Tibial artery (tissue), 4 donors: Measurements from ENCODE around the gene RNFT1.
"Not testable (repeated sequence)": the region's sequence is repeated elsewhere in the genome, so short reads cannot be mapped to it uniquely, and the experiment has no call there.

Experiments
- DNase-seq, 2 donors: peaks; one replicate each; pipeline ENCODE4 v3.0.0-alpha.2; 2019
- H3K27ac ChIP-seq, 2 donors: fragments of 200-600 bp; sonication (generic) in 1 of 2; 1 replicate in 1 of 2; 2 replicates in 1 of 2; pipeline ENCODE4 v1.5.1; 2018 to 2019; ENCODE audit warnings: mild to moderate bottlenecking in 1 of 2
- H3K27me3 ChIP-seq, 2 donors: fragments of 200-600 bp; sonication (generic) in 1 of 2; one replicate each; pipeline versions ENCODE4 v1.5.1 to v1.6.0; 2016 to 2019
- H3K36me3 ChIP-seq, 3 donors: fragments of 200-600 bp; sonication (generic) in 2 of 3; one replicate each; pipeline ENCODE4 v1.5.1; 2016 to 2019; ENCODE audit warnings: mild to moderate bottlenecking in 2 of 3
- H3K4me1 ChIP-seq, 4 donors: fragments of 200-600 bp; sonication (generic) in 2 of 4; 1 replicate in 3 of 4; 2 replicates in 1 of 4; pipeline ENCODE4 v1.5.1; 2016 to 2019
- H3K4me3 ChIP-seq, 2 donors: fragments of 200-600 bp; sonication (generic) in 1 of 2; 1 replicate in 1 of 2; 2 replicates in 1 of 2; pipeline ENCODE4 v1.5.1; 2018 to 2019; ENCODE audit warnings: mild to moderate bottlenecking in 2 of 2
- H3K9me3 ChIP-seq, 3 donors: fragments of 200-600 bp; sonication (generic) in 1 of 3; one replicate each; pipeline ENCODE4 v1.5.1; 2016 to 2019
- CTCF ChIP-seq, 2 experiments: fragments of 200-600 bp in 1 of 2; fragments of 450-650 bp in 1 of 2; IDR thresholded peaks; one replicate each; pipeline ENCODE4 v1.5.1; 2017 to 2019; ENCODE audit warnings: antibody characterized with exemption in 2 of 2, mild to moderate bottlenecking in 1 of 2, moderate library complexity in 1 of 2
- intact Hi-C: fragments of 100-400 bp; cut with DNase I; formaldehyde crosslinking; loops from one replicate; pipeline ENCODE4 v1.15.0; 2023; ENCODE audit warnings: low total_unique reads

RNFT1 gene, protein sequence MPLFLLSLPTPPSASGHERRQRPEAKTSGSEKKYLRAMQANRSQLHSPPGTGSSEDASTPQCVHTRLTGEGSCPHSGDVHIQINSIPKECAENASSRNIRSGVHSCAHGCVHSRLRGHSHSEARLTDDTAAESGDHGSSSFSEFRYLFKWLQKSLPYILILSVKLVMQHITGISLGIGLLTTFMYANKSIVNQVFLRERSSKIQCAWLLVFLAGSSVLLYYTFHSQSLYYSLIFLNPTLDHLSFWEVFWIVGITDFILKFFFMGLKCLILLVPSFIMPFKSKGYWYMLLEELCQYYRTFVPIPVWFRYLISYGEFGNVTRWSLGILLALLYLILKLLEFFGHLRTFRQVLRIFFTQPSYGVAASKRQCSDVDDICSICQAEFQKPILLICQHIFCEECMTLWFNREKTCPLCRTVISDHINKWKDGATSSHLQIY

GRCh38 chr17:59964482-59965328 is at the start of gene RNFT1:
TSS of gene RNFT1 (minus strand) at chr17:59964740. CDS start at chr17:59964663, 77 bp downstream.
- Histone ChIP-seq H3K27me3 (no peaks in the 10 kb centered on the region), H3K4me1 (peaks cover 0 to 17% (median 11%) of the 10 kb centered on the region in 4 donors), H3K4me3 (peak within 1 kb of the TSS; percentile 80 to 91), H3K9me3 (no peaks in the 10 kb centered on the region), H3K27ac (peak within 1 kb of the TSS; percentile 91 to 93), H3K36me3 (no peaks in the 10 kb centered on the region)
- peak; percentile 90 to 93 for DNase-seq
- TF ChIP-seq CTCF (IDR thresholded peaks at IDR 0.05), result peak in 1 of 2 experiments; percentile 4
- intact Hi-C loops, result no loop called here

- H3K27ac ChIP-seq, H3K27me3 ChIP-seq, intact Hi-C loops, H3K9me3 ChIP-seq, DNase-seq, H3K4me1 ChIP-seq, H3K4me3 ChIP-seq, H3K36me3 ChIP-seq: not testable (repeated sequence)
These were observed 44.8 kb upstream of the RNFT1 start for GRCh38 chr17:60009326-60009725.

DNA sequence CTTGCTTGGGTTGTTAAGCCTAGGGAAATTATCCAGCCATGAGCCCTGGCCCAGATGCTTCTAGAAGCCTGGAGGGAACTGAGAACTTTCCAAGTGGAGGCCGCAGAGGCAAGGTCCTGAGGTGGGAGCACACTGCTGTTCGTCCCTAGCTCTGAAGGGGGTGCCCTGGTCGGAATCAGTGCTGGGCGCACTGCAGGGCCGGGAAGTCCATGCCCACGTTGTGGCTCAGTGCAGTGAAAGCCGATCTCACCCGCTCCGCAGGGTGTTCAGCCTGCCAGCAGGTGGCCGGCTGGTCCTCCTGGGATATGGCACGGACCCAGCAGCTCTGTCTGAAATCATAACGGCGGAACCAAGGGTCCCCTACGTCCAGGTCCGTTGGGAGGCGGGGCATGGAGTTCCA is 43.8 kb upstream of the RNFT1 start:
- DNase-seq, H3K27ac ChIP-seq, H3K9me3 ChIP-seq, intact Hi-C loops, H3K4me3 ChIP-seq, H3K36me3 ChIP-seq, H3K4me1 ChIP-seq, H3K27me3 ChIP-seq: not testable (repeated sequence)

DNA sequence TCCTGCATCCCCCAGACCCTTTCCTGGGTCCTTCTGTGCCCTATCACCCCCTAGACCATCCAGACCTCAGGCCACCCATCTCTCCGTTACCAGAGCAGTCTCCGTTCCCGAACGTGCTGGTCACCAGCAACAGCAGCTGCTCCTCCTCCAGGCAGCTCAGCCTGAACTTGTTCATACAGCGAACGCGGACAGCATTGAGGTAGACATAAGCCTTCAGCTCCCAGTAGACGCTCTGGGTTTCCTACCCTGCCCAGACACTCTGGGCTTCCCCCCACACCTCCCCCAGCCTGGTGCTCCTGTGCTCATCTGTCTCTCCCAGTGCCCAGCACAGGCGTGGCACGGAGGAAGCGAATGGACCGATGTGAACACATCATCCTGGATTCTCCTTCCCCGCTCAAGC is 41.6 kb upstream of the RNFT1 start:
- Histone ChIP-seq H3K27me3 (no peaks in the 10 kb centered on the region), H3K36me3 (no peaks in the 10 kb centered on the region), H3K4me1 (no peaks in the 10 kb centered on the region), H3K4me3 (no peak overlapping the region), H3K27ac (no peak overlapping the region), H3K9me3 (no peaks in the 10 kb centered on the region)
- TF ChIP-seq CTCF (IDR thresholded peaks at IDR 0.05), result no peak
- DNase-seq, result no peak
- intact Hi-C loops, result no loop called here

DNA sequence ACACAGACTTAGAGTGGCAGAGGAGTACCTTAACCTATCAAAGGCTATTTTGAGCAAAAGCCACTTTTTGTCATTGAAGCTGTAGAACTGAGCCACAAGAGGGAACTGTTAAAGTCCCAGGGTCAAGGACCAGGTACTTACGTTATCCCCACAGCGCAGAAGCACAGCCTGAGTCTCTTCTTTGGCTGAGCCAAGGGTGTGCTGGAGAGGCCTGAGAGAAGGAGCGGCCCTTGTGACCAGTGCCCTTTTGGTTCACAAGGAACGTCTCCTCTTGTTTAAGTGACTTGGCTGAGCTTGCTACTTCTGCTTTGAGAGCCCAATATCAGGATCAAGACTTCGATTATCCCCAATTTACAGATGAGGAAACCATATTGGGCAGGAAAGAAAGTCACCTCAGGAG is 40.0 kb upstream of the RNFT1 start:
- intact Hi-C loops, H3K36me3 ChIP-seq, DNase-seq, H3K27ac ChIP-seq, H3K27me3 ChIP-seq, H3K9me3 ChIP-seq, H3K4me1 ChIP-seq, H3K4me3 ChIP-seq: not testable (repeated sequence)

DNA sequence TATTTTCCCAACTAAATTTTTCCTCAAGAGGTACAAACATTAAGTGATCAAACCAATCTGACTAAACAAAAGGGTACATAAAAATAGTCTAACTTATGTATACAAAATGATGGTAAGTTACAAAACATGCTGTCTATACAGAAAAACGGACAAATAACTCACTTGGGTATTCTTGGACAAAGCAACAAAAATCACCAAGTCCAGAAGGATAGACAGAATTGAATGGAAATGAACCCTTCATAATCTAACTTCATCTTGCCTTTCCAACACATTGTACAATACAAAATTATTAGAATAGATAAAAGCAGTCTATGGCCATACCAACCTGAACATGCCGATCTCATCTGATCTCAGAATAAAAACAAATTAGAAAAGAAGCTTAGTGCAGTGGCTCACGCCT is 37.9 kb upstream of the RNFT1 start:
- H3K27ac ChIP-seq, H3K36me3 ChIP-seq, DNase-seq, H3K27me3 ChIP-seq, H3K4me1 ChIP-seq, H3K9me3 ChIP-seq, H3K4me3 ChIP-seq, intact Hi-C loops: not testable (repeated sequence)

DNA sequence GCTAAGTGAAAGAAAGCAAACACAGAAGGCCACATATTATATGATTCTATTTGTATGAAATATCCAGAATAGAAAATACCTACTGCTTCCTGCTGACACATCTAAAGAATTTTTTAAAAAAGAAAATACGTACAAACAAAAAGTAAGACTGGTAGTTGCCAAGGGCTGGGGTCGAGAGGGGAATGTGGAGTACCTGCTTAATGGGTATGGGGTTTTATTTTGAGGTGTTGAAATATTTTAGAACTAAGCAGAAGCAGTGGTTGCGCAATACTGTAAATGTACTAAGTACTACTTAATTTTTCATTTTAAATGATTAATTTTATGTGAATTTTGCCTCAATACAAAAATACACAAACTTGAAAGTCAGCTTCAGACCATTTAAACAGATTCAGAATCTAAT is 32.1 kb upstream of the RNFT1 start:
- H3K9me3 ChIP-seq, H3K4me1 ChIP-seq, intact Hi-C loops, H3K27me3 ChIP-seq, DNase-seq, H3K4me3 ChIP-seq, H3K27ac ChIP-seq, H3K36me3 ChIP-seq: not testable (repeated sequence)

- not testable (repeated sequence) for H3K36me3 ChIP-seq
These were observed 10.6 kb upstream of the RNFT1 start for GRCh38 chr17:59975166-59975565.

DNA sequence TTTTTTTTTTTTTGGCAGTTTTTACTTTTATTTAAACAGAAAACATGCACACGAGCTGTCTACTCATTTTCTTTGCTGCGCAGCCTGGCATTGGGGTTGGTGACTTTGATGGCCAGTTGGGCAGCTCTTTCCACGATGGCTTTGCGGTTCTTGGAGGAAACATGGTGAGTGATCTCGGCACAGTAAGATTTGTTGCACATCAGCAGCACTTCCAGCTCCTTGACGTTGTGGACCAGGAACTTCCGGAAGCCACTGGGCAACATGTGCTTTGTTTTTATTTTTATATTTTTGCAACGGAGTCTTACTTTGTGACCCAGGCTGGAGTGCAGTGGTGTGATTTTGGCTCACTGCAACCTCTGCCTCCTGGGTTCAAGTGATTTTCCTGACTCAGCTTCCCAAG is 8.9 kb upstream of the RNFT1 start:
- intact Hi-C loops, result loop anchor here (5.0 kb wide), 1 partner anchor 64 kb away; no protein-coding TSS in a partner anchor
- H3K36me3 ChIP-seq, H3K27me3 ChIP-seq, H3K9me3 ChIP-seq, H3K4me3 ChIP-seq, H3K27ac ChIP-seq, H3K4me1 ChIP-seq, DNase-seq: not testable (repeated sequence)

More at GRCh38 chr17:59975166-59975565, 10.6 kb upstream of the RNFT1 start:
- DNase-seq, H3K4me3 ChIP-seq, intact Hi-C loops, H3K27ac ChIP-seq, H3K27me3 ChIP-seq, H3K4me1 ChIP-seq, H3K9me3 ChIP-seq: not testable (repeated sequence)
